ENCODE results near the gene PTH2.

GRCh38 chr19:49391581-49392399, 31.5 kb downstream of the PTH2 start:
- TF ChIP-seq EZH2 (IDR thresholded peaks at IDR 0.05; ENCODE audit: insufficient read depth, low read length) (no peak), CTCF (IDR thresholded peaks at IDR 0.05; ENCODE audit: insufficient read depth, low read depth, low read length) (peak; percentile 67)
